Measurements from ENCODE around the gene PGLYRP1. TPM values are rescaled to one million over a fixed set of nuclear protein-coding genes. Genes with fewer than 3 reads are reported as not detected.

PGLYRP1 gene
- polyA plus RNA-seq, 3 donors: 0.36 to 0.39 (median 0.37) TPM

GRCh38 chr19:46000491-46001246 is 22.2 kb downstream of the PGLYRP1 start:
- Mint-ChIP-seq H3K27ac (peak overlapping the region in 2 of 7 donors; percentile 3 to 10), H3K4me3 (peak overlapping the region; percentile 56 to 73), H3K4me1 (peaks cover 20% of the 10 kb centered on the region), H3K27me3 (ENCODE audit: low read depth in 3 of 3) (peaks cover 21 to 28% (median 21%) of the 10 kb centered on the region in 3 donors), H3K9me3 (peaks cover 0 to 10% (median 1%) of the 10 kb centered on the region in 7 donors), H3K36me3 (peaks cover 25 to 34% of the 10 kb centered on the region in 2 donors)
- Histone ChIP-seq H4K20me1 (ENCODE audit: insufficient read depth, low read length) (peaks cover 25% of the 10 kb centered on the region), H3K4me1 (ENCODE audit: control insufficient read depth in 1 of 2, insufficient read depth in 2 of 2, low read length in 2 of 2) (peaks cover 20 to 22% of the 10 kb centered on the region in 2 donors), H3K4me2 (replicated peaks; ENCODE audit: extremely low read depth, low read length, poor library complexity, severe bottlenecking) (peak overlapping the region; percentile 24), H3K36me3 (replicated peaks in 1 of 2; ENCODE audit: control insufficient read depth in 1 of 2, insufficient read depth in 2 of 2, low read length in 2 of 2) (peaks cover 6 to 11% of the 10 kb centered on the region in 2 donors), H3K27ac (ENCODE audit: low read depth in 1 of 2, low read length in 2 of 2) (no peak overlapping the region), H2AFZ (ENCODE audit: insufficient read depth, low read depth, low read length, poor library complexity, severe bottlenecking) (peak overlapping the region; percentile 8), H3K9me3 (replicated peaks in 1 of 2; ENCODE audit: control insufficient read depth in 1 of 2, insufficient read depth in 1 of 2, low read length in 2 of 2) (no peaks in the 10 kb centered on the region), H3K79me2 (ENCODE audit: insufficient read depth, low read length) (no peaks in the 10 kb centered on the region), H3K4me3 (replicated peaks in 1 of 3; ENCODE audit: low read depth in 2 of 3, low read length in 3 of 3) (no peak overlapping the region), H3K27me3 (ENCODE audit: control insufficient read depth in 2 of 2, insufficient read depth in 2 of 2, low read length in 2 of 2) (peaks cover 3 to 15% of the 10 kb centered on the region in 2 donors), H3K9ac (ENCODE audit: insufficient read depth, low read length, poor library complexity, severe bottlenecking) (no peak overlapping the region)
- TF ChIP-seq, protein P1, sequence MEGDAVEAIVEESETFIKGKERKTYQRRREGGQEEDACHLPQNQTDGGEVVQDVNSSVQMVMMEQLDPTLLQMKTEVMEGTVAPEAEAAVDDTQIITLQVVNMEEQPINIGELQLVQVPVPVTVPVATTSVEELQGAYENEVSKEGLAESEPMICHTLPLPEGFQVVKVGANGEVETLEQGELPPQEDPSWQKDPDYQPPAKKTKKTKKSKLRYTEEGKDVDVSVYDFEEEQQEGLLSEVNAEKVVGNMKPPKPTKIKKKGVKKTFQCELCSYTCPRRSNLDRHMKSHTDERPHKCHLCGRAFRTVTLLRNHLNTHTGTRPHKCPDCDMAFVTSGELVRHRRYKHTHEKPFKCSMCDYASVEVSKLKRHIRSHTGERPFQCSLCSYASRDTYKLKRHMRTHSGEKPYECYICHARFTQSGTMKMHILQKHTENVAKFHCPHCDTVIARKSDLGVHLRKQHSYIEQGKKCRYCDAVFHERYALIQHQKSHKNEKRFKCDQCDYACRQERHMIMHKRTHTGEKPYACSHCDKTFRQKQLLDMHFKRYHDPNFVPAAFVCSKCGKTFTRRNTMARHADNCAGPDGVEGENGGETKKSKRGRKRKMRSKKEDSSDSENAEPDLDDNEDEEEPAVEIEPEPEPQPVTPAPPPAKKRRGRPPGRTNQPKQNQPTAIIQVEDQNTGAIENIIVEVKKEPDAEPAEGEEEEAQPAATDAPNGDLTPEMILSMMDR (IDR thresholded peaks at IDR 0.05): no peak
- DNase-seq: peak in 2 of 3 donors; percentile 9 to 12
- whole genome bisulfite sequencing (ENCODE audit: insufficient coverage): 3% methylated on average over 22 of the region's 34 CpGs
- intact Hi-C loops (cut with micrococcal nuclease): no loop called here

DNA sequence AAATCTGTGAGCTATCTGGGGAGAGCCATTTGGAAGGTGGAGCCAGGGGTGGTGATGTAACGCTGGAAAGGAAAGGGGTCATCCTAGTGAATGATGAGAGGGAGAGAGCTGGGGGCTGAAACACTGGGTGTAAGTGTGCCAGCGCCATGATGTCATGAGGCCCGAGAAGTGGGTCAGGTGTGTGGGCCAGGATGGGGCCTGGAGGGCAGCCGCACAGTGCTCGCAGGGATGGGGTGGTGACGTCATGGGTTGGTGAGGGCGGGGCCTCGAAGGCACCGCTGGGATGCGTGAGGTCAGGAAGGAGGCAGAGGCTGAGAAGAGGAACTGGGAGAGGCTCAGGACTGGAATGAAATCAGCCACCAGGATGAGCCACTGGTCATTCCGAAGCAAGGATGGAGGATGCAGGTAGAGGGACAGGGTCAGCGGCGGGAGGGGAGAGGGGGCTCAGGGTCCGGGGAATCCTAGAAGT is 23.2 kb downstream of the PGLYRP1 start:
- no peak overlapping the region for H3K4me2 ChIP-seq (replicated peaks; ENCODE audit: extremely low read depth, low read length, poor library complexity, severe bottlenecking)
- H4K20me1 ChIP-seq (ENCODE audit: insufficient read depth, low read length): peaks cover 25% of the 10 kb centered on the region
- H3K79me2 ChIP-seq (ENCODE audit: insufficient read depth, low read length): no peaks in the 10 kb centered on the region
- Mint-ChIP-seq H3K4me1 (peaks cover 20% of the 10 kb centered on the region), H3K27me3 (ENCODE audit: low read depth in 3 of 3) (peaks cover 21 to 28% (median 21%) of the 10 kb centered on the region in 3 donors), H3K9me3 (peaks cover 0 to 10% (median 1%) of the 10 kb centered on the region in 7 donors), H3K36me3 (peaks cover 20 to 30% of the 10 kb centered on the region in 2 donors), H3K27ac (peak overlapping the region in 3 of 7 donors; percentile 42 to 79 (median 73)), H3K4me3 (peak overlapping the region in 1 of 2 donors; percentile 73)
- H3K36me3 ChIP-seq (replicated peaks in 1 of 2; ENCODE audit: control insufficient read depth in 1 of 2, insufficient read depth in 2 of 2, low read length in 2 of 2): peaks cover 6 to 11% of the 10 kb centered on the region in 2 donors
- no peaks in the 10 kb centered on the region for H3K9me3 ChIP-seq (replicated peaks in 1 of 2; ENCODE audit: control insufficient read depth in 1 of 2, insufficient read depth in 1 of 2, low read length in 2 of 2)
- no peak overlapping the region for H3K9ac ChIP-seq (ENCODE audit: insufficient read depth, low read length, poor library complexity, severe bottlenecking)
- DNase-seq: peak; percentile 41 to 78 (median 47)
- H3K4me3 ChIP-seq (replicated peaks in 1 of 3; ENCODE audit: low read depth in 2 of 3, low read length in 3 of 3): no peak overlapping the region
- H3K4me1 ChIP-seq (ENCODE audit: control insufficient read depth in 1 of 2, insufficient read depth in 2 of 2, low read length in 2 of 2): peaks cover 23 to 27% of the 10 kb centered on the region in 2 donors
- H3K27ac ChIP-seq (ENCODE audit: low read depth in 1 of 2, low read length in 2 of 2): no peak overlapping the region
- peak overlapping the region; percentile 8 for H2AFZ ChIP-seq (ENCODE audit: insufficient read depth, low read depth, low read length, poor library complexity, severe bottlenecking)
- whole genome bisulfite sequencing (ENCODE audit: insufficient coverage): 29% methylated on average over 14 of the region's 14 CpGs
- H3K27me3 ChIP-seq (ENCODE audit: control insufficient read depth in 2 of 2, insufficient read depth in 2 of 2, low read length in 2 of 2): peaks cover 3 to 15% of the 10 kb centered on the region in 2 donors
- intact Hi-C loops (cut with micrococcal nuclease): no loop called here
- TF ChIP-seq, protein P1 (IDR thresholded peaks at IDR 0.05): no peak

Data from CD14-positive monocyte (primary cell).